ENCODE measurements around the gene TAS1R3. TPM values are rescaled to one million over a fixed set of nuclear protein-coding genes. Genes with fewer than 3 reads are reported as not detected.
"Not testable (repeated sequence)": the region's sequence is repeated elsewhere in the genome, so short reads cannot be mapped to it uniquely, and the experiment has no call there.

TAS1R3 gene
- total and polyA plus RNA-seq, 12 donors, result 0.05 to 0.86 (median 0.56) TPM

DNA sequence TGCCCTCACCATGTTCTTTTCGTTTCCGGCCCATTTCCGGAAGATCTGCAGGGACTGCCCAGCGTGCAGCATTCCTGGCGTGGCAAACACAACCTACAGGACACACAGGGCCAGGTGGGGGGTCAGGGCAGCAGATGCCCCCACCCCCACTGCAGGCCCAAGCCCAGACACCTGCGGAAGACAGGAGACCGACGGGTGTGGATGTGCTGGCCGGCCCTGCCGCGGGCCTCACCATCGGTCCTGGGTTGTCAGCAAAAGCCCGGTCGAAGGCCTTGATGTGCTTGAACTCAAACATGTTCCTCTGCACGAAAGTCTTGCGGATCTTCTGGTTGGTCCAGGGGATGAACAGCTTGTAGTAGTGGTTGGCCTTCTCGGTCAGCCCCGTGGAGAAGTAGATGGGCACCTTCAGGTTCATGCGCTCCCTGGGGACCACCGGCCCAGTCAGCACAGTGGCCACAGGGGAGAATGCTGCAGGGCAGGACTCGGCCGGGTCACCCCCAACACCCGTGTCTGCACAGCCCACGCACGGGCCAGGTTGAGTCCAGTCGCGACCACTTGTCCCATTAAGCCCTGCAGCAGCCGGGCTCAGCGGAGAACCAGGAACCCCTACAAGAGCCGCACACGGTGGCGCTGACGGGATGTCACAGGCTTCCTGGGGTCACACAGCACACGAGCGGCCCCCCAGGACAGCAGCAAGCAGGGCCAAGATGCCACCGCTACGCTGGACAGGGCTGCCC, 17.4 kb upstream of the TAS1R3 start:
- no peaks in the 10 kb centered on the region for H3K9me3 ChIP-seq (replicated peaks in 1 of 3)

DNA sequence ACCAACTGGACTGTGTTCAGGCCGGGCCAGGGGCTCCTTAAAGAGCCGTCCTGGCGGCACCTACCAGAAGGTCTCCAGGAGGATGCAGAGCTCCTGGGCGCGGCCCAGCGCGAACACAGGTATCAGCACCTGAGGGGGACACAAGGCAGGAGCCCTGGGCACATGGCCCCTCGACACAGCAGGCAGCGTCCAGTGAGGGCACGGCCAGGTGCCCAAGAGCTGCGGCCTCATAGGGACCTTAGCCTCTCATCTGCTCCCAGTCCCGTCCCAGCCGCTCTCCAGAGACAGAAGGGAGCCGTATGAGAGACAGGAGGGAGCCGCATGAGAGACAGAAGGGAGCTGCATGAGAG, 16.9 kb upstream of the TAS1R3 start:
- H3K4me3 ChIP-seq, result no peak overlapping the region
- no peak overlapping the region for H3K27ac ChIP-seq
- peaks cover 0 to 69% of the 10 kb centered on the region in 2 donors for H3K36me3 ChIP-seq (replicated peaks in 1 of 2)
- 87 to 93% (median 91%) methylated on average over 5 to 15 of the region's 15 CpGs for WGBS, 4 donors
- intact Hi-C loops (cut with DNase I), result no loop called here
- H3K27me3 ChIP-seq, result no peaks in the 10 kb centered on the region
- no peak for TF ChIP-seq POLR2A (IDR thresholded peaks at IDR 0.05)
- TF ChIP-seq, protein P1, sequence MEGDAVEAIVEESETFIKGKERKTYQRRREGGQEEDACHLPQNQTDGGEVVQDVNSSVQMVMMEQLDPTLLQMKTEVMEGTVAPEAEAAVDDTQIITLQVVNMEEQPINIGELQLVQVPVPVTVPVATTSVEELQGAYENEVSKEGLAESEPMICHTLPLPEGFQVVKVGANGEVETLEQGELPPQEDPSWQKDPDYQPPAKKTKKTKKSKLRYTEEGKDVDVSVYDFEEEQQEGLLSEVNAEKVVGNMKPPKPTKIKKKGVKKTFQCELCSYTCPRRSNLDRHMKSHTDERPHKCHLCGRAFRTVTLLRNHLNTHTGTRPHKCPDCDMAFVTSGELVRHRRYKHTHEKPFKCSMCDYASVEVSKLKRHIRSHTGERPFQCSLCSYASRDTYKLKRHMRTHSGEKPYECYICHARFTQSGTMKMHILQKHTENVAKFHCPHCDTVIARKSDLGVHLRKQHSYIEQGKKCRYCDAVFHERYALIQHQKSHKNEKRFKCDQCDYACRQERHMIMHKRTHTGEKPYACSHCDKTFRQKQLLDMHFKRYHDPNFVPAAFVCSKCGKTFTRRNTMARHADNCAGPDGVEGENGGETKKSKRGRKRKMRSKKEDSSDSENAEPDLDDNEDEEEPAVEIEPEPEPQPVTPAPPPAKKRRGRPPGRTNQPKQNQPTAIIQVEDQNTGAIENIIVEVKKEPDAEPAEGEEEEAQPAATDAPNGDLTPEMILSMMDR (IDR thresholded peaks at IDR 0.05), result no peak
- no peaks in the 10 kb centered on the region for H3K9me3 ChIP-seq (replicated peaks in 1 of 3)
- peaks cover 18 to 20% of the 10 kb centered on the region in 2 donors for H3K4me1 ChIP-seq (replicated peaks in 1 of 2)
- DNase-seq, result no peak

More for the DNA sequence above, 17.4 kb upstream of the TAS1R3 start:
- H3K4me1 ChIP-seq (replicated peaks in 1 of 2), result peaks cover 20 to 22% of the 10 kb centered on the region in 2 donors
- WGBS, 4 donors, result 81 to 90% (median 87%) methylated on average over 18 to 37 of the region's 37 CpGs
- intact Hi-C loops (cut with DNase I), result no loop called here
- H3K36me3 ChIP-seq (replicated peaks in 1 of 2), result peaks cover 0 to 65% of the 10 kb centered on the region in 2 donors
- TF ChIP-seq, protein P1 (IDR thresholded peaks at IDR 0.05), result no peak
- TF ChIP-seq POLR2A (IDR thresholded peaks at IDR 0.05), result no peak
- no peak overlapping the region for H3K4me3 ChIP-seq
- H3K27ac ChIP-seq, result no peak overlapping the region
- H3K27me3 ChIP-seq, result no peaks in the 10 kb centered on the region
- no peak for DNase-seq

DNA sequence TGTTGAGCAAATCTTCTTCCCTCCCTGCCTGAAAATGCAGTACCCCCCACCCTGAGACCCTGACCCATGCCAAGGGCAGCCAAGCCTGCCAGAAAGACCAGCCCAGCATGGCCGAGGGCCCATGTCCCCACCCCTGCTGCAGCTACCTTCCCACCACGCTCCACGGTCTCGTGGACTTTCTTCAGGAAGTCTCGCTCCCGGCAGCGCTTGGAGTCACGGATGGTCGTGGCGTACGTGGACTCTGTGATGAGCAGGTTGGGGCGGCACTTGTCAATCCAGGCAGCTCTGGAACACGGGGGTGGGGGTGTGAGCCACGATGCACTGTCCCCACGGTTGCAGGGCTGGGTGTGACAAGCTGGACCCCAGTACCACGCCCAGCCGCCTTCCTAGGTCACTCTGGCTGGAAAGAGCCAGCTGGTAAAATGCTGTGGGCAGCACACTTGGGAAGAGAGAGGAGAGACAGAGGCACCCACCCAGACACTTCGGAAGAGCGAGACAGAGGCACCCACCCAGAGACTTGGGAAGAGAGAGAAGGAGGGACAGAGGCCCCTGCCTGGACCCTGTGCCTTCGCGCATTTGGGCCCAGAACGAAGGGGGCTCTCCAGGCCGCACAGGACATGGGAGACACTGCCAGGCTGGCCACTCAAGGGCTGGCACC, 16.3 kb upstream of the TAS1R3 start:
- Histone ChIP-seq H3K4me3 (no peak overlapping the region), H3K9me3 (replicated peaks in 1 of 3) (no peaks in the 10 kb centered on the region), H3K36me3 (replicated peaks in 1 of 2) (peaks cover 0 to 74% of the 10 kb centered on the region in 2 donors), H3K27ac (no peak overlapping the region), H3K27me3 (no peaks in the 10 kb centered on the region), H3K4me1 (replicated peaks in 1 of 2) (peaks cover 14% of the 10 kb centered on the region in 2 donors)
- no peak for DNase-seq
- intact Hi-C loops (cut with DNase I), result no loop called here
- WGBS, 4 donors, result 85 to 95% (median 89%) methylated on average over 4 to 23 of the region's 23 CpGs
- TF ChIP-seq, protein P1 (IDR thresholded peaks at IDR 0.05), result no peak
- no peak for TF ChIP-seq POLR2A (IDR thresholded peaks at IDR 0.05)

DNA sequence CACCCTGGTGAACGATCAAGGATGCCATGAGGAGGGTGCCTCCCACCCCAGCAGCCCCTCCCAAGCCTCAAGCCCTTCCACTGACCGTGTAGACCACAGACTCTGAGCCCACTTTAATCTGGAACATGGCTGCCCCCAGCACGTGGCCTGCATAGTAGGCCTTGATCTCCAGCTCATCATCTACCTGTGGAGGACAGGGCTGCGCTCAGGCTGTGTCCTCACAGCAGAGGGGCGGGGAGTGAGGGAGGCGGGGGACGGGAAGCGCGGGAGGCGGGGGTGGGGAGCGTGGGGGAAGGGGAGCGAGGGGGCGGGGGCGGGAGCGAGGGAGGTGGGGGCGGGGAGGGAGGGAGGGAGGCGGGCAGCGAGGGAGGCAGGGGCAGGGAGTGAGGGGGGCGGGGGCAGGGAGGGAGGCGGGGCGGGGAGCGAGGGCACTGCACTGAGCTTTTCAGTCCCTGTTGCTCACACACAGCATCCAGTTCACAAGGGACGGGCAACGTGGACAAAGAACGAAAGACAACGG, 15.6 kb upstream of the TAS1R3 start:
- intact Hi-C loops (cut with DNase I), result no loop called here
- TF ChIP-seq POLR2A (IDR thresholded peaks at IDR 0.05), result no peak
- TF ChIP-seq, protein P1 (IDR thresholded peaks at IDR 0.05), result no peak
- WGBS, 4 donors, result 50 to 81% (median 53%) methylated on average over 8 to 22 of the region's 26 CpGs
- Histone ChIP-seq H3K27ac (no peak overlapping the region), H3K9me3 (replicated peaks in 1 of 3) (no peaks in the 10 kb centered on the region), H3K27me3 (no peaks in the 10 kb centered on the region), H3K4me3 (no peak overlapping the region), H3K4me1 (replicated peaks in 1 of 2) (peaks cover 12 to 14% of the 10 kb centered on the region in 2 donors), H3K36me3 (replicated peaks in 1 of 2) (peaks cover 0 to 72% of the 10 kb centered on the region in 2 donors)
- no peak for DNase-seq

DNA sequence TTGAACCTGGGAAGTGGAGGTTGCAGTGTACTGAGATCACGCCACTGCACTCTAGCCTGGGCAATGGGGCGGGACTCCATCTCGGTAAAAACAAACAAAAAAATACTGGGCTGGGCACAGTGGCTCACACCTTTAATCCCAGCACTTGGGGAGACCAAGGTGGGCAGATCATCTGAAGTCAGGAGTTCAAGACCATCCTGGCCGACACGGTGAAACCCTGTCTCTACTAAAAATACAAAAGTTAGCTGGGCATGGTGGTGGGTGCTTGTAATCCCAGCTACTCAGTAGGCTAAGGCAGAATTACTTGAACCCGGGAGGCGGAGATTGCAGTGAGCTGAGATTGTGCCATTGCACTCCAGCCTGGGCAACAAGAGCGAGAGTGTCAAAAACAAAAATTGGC, 14.9 kb upstream of the TAS1R3 start:
- DNase-seq; H3K27me3 ChIP-seq; H3K4me3 ChIP-seq; H3K27ac ChIP-seq; H3K9me3 ChIP-seq (replicated peaks in 1 of 3); intact Hi-C loops (cut with DNase I): not testable (repeated sequence)
- Histone ChIP-seq H3K36me3 (replicated peaks in 1 of 2) (peaks cover 0 to 68% of the 10 kb centered on the region in 2 donors), H3K4me1 (replicated peaks in 1 of 2) (peaks cover 14 to 17% of the 10 kb centered on the region in 2 donors)
- 85 to 90% (median 89%) methylated on average over 8 of the region's 8 CpGs for WGBS, 4 donors

Measured in adrenal gland (tissue), 12 donors.